ENCODE measurements around the gene HES5. TPM values are rescaled to one million over a fixed set of nuclear protein-coding genes. Genes with fewer than 3 reads are reported as not detected.

The HES5 gene
- polyA plus RNA-seq, 3 donors from 2014 or later, result not detected

GRCh38 chr1:2566101-2567045, 36.3 kb upstream of the HES5 start:
- H3K4me1 Mint-ChIP-seq, result no peaks in the 10 kb centered on the region
- no peak overlapping the region for H3K27ac Mint-ChIP-seq
- no peaks in the 10 kb centered on the region for H3K27me3 Mint-ChIP-seq (ENCODE audit: low read depth in 3 of 3)
- no peak for DNase-seq
- no peaks in the 10 kb centered on the region for H3K36me3 Mint-ChIP-seq
- H3K9me3 Mint-ChIP-seq, result no peaks in the 10 kb centered on the region
- H3K4me3 Mint-ChIP-seq, result no peak overlapping the region

GRCh38 chr1:2564815-2565374, 34.8 kb upstream of the HES5 start:
- Mint-ChIP-seq H3K4me1 (peaks cover 0 to 2% of the 10 kb centered on the region in 2 donors), H3K4me3 (no peak overlapping the region), H3K27me3 (ENCODE audit: low read depth in 3 of 3) (no peaks in the 10 kb centered on the region), H3K36me3 (no peaks in the 10 kb centered on the region), H3K9me3 (no peaks in the 10 kb centered on the region), H3K27ac (no peak overlapping the region)
- DNase-seq, result no peak

GRCh38 chr1:2564006-2564814, 34.1 kb upstream of the HES5 start:
- Mint-ChIP-seq H3K27ac (peak overlapping the region in 1 of 6 donors; percentile 28), H3K4me3 (no peak overlapping the region), H3K36me3 (no peaks in the 10 kb centered on the region), H3K9me3 (no peaks in the 10 kb centered on the region), H3K27me3 (ENCODE audit: low read depth in 3 of 3) (no peaks in the 10 kb centered on the region), H3K4me1 (peaks cover 0 to 2% of the 10 kb centered on the region in 2 donors)
- DNase-seq, result no peak

GRCh38 chr1:2563205-2563604, 33.1 kb upstream of the HES5 start:
- no peak overlapping the region for H3K4me3 Mint-ChIP-seq
- no peak for DNase-seq
- H3K36me3 Mint-ChIP-seq, result no peaks in the 10 kb centered on the region
- H3K27ac Mint-ChIP-seq, result no peak overlapping the region
- H3K9me3 Mint-ChIP-seq, result no peaks in the 10 kb centered on the region
- H3K4me1 Mint-ChIP-seq, result peaks cover 2 to 6% of the 10 kb centered on the region in 2 donors
- H3K27me3 Mint-ChIP-seq (ENCODE audit: low read depth in 3 of 3), result no peaks in the 10 kb centered on the region

GRCh38 chr1:2561898-2562895, 32.1 kb upstream of the HES5 start:
- no peak for DNase-seq
- Mint-ChIP-seq H3K36me3 (no peaks in the 10 kb centered on the region), H3K9me3 (no peaks in the 10 kb centered on the region), H3K27ac (no peak overlapping the region), H3K4me1 (peaks cover 11 to 14% of the 10 kb centered on the region in 2 donors), H3K27me3 (ENCODE audit: low read depth in 3 of 3) (no peaks in the 10 kb centered on the region), H3K4me3 (no peak overlapping the region)

- Mint-ChIP-seq H3K4me1 (peaks cover 14 to 16% of the 10 kb centered on the region in 2 donors), H3K9me3 (no peaks in the 10 kb centered on the region), H3K4me3 (no peak overlapping the region), H3K36me3 (no peaks in the 10 kb centered on the region), H3K27ac (peak overlapping the region in 4 of 6 donors; percentile 10 to 72 (median 52)), H3K27me3 (ENCODE audit: low read depth in 3 of 3) (peaks cover 4 to 5% (median 4%) of the 10 kb centered on the region in 3 donors)
- no peak for DNase-seq
These were observed 31.4 kb upstream of the HES5 start for GRCh38 chr1:2561446-2561845.

GRCh38 chr1:2560299-2561073, 30.4 kb upstream of the HES5 start:
- H3K27me3 Mint-ChIP-seq (ENCODE audit: low read depth in 3 of 3), result peaks cover 6 to 13% (median 9%) of the 10 kb centered on the region in 3 donors
- DNase-seq, result no peak
- no peaks in the 10 kb centered on the region for H3K36me3 Mint-ChIP-seq
- peaks cover 23% of the 10 kb centered on the region in 2 donors for H3K4me1 Mint-ChIP-seq
- no peak overlapping the region for H3K27ac Mint-ChIP-seq
- H3K9me3 Mint-ChIP-seq, result no peaks in the 10 kb centered on the region
- H3K4me3 Mint-ChIP-seq, result no peak overlapping the region

- no peaks in the 10 kb centered on the region for H3K9me3 Mint-ChIP-seq
- no peak overlapping the region for H3K27ac Mint-ChIP-seq
- H3K4me3 Mint-ChIP-seq, result no peak overlapping the region
- peaks cover 6 to 13% (median 9%) of the 10 kb centered on the region in 3 donors for H3K27me3 Mint-ChIP-seq (ENCODE audit: low read depth in 3 of 3)
- H3K36me3 Mint-ChIP-seq, result no peaks in the 10 kb centered on the region
- H3K4me1 Mint-ChIP-seq, result peaks cover 28 to 30% of the 10 kb centered on the region in 2 donors
- no peak for DNase-seq
These were observed 29.6 kb upstream of the HES5 start for GRCh38 chr1:2559509-2560298.

- no peaks in the 10 kb centered on the region for H3K9me3 Mint-ChIP-seq
- DNase-seq, result no peak
- peaks cover 32 to 36% of the 10 kb centered on the region in 2 donors for H3K4me1 Mint-ChIP-seq
- H3K27ac Mint-ChIP-seq, result peak overlapping the region in 4 of 6 donors; percentile 40 to 79 (median 64)
- H3K4me3 Mint-ChIP-seq, result peak overlapping the region; percentile 10 to 71 (median 51)
- H3K27me3 Mint-ChIP-seq (ENCODE audit: low read depth in 3 of 3), result peaks cover 6 to 13% (median 9%) of the 10 kb centered on the region in 3 donors
- H3K36me3 Mint-ChIP-seq, result no peaks in the 10 kb centered on the region
These were observed 28.8 kb upstream of the HES5 start for GRCh38 chr1:2558861-2559260.

- Mint-ChIP-seq H3K4me1 (peaks cover 32 to 39% of the 10 kb centered on the region in 2 donors), H3K4me3 (peak overlapping the region; percentile 29 to 99 (median 54)), H3K27me3 (ENCODE audit: low read depth in 3 of 3) (peaks cover 6 to 13% (median 9%) of the 10 kb centered on the region in 3 donors), H3K27ac (peak overlapping the region in 5 of 6 donors; percentile 40 to 100 (median 60)), H3K36me3 (no peaks in the 10 kb centered on the region), H3K9me3 (no peaks in the 10 kb centered on the region)
- no peak for DNase-seq
These were observed 28.4 kb upstream of the HES5 start for GRCh38 chr1:2558420-2558819.

GRCh38 chr1:2557482-2558400, 27.7 kb upstream of the HES5 start:
- Mint-ChIP-seq H3K4me3 (peak overlapping the region; percentile 71 to 99 (median 98)), H3K27ac (peak overlapping the region; percentile 82 to 100 (median 94)), H3K27me3 (ENCODE audit: low read depth in 3 of 3) (peaks cover 6 to 13% (median 9%) of the 10 kb centered on the region in 3 donors), H3K36me3 (no peaks in the 10 kb centered on the region), H3K4me1 (peaks cover 32 to 39% of the 10 kb centered on the region in 2 donors), H3K9me3 (no peaks in the 10 kb centered on the region)
- no peak for DNase-seq
